Neural cell (in vitro differentiated cells): ENCODE measurements around the gene PAPSS2. TPM values are rescaled to one million over a fixed set of nuclear protein-coding genes. Genes with fewer than 3 reads are reported as not detected.

Source experiments
- H2AFZ ChIP-seq: fragments of 200-600, 300-800 bp; sonication (generic), shearing (Covaris generic); 2 replicates; pipeline ENCODE4 v1.6.0; 2014; ENCODE audit warnings: low read depth, mild to moderate bottlenecking, antibody characterized with exemption, low read length, moderate library complexity
- H3F3A ChIP-seq: fragments of 200-600 bp; shearing (Covaris generic); 2 replicates; pipeline ENCODE4 v1.6.1; 2016; ENCODE audit warnings: mild to moderate bottlenecking, moderate library complexity, mixed read lengths, antibody characterized with exemption, low read length; ENCODE audit not compliant: insufficient read depth, poor library complexity, severe bottlenecking
- H3K27ac ChIP-seq: fragments of 200-600, 300-800 bp; sonication (generic), shearing (Covaris generic); 2 replicates; pipeline ENCODE4 v1.5.1; 2014; ENCODE audit warnings: mild to moderate bottlenecking, low read length, moderate library complexity
- H3K27me3 ChIP-seq: fragments of 300-800, 200-600 bp; sonication (generic), shearing (Covaris generic); 2 replicates; pipeline ENCODE4 v1.6.0; 2014; ENCODE audit warnings: mild to moderate bottlenecking, low read depth, low read length, moderate library complexity; ENCODE audit not compliant: insufficient read depth
- H3K36me3 ChIP-seq: fragments of 300-800, 200-600 bp; sonication (generic), shearing (Covaris generic); 2 replicates; pipeline ENCODE4 v1.5.1; 2014; ENCODE audit warnings: mild to moderate bottlenecking, antibody characterized with exemption, low read length, moderate library complexity; ENCODE audit not compliant: insufficient read depth
- H3K4me2 ChIP-seq: fragments of 300-800, 200-600 bp; sonication (generic), shearing (Covaris generic); 2 replicates; pipeline ENCODE4 v1.6.0; 2014; ENCODE audit warnings: mild to moderate bottlenecking, low read length
- H3K4me3 ChIP-seq: fragments of 300-800, 200-600 bp; sonication (generic), shearing (Covaris generic); 2 replicates; pipeline ENCODE4 v1.5.1; 2014; ENCODE audit warnings: mild to moderate bottlenecking, low read length, moderate library complexity
- H3K79me2 ChIP-seq: fragments of 200-600 bp; shearing (Covaris generic); replicated peaks from 2 replicates; pipeline ENCODE4 v1.6.0; 2014; ENCODE audit warnings: mild to moderate bottlenecking, low read length, moderate library complexity; ENCODE audit not compliant: insufficient read depth
- H3K9ac ChIP-seq: fragments of 300-800, 200-600 bp; sonication (generic), shearing (Covaris generic); 2 replicates; pipeline ENCODE4 v1.6.1; 2016; ENCODE audit warnings: mild to moderate bottlenecking, low read length, mixed read lengths
- H3K9me2 ChIP-seq: fragments of 200-600 bp; shearing (Covaris generic); 2 replicates; pipeline ENCODE4 v1.6.1; 2016; ENCODE audit warnings: mild to moderate bottlenecking, low read length, mixed read lengths; ENCODE audit not compliant: insufficient read depth
- H3K9me3 ChIP-seq: fragments of 200-600, 300-800 bp; sonication (generic), shearing (Covaris generic); 2 replicates; pipeline ENCODE4 v1.6.1; 2016; ENCODE audit warnings: mild to moderate bottlenecking, mixed run types, low read length, moderate library complexity, mixed read lengths
- H4K20me1 ChIP-seq: fragments of 200-600 bp; shearing (Covaris generic); 2 replicates; pipeline ENCODE4 v1.6.1; 2016; ENCODE audit warnings: mild to moderate bottlenecking, mixed run types; ENCODE audit not compliant: insufficient read depth
- EP300 ChIP-seq: fragments of 450-650 bp; conservative IDR thresholded peaks from 2 replicates; pipeline ENCODE4 v1.6.1; 2014; ENCODE audit warnings: antibody characterized with exemption, mild to moderate bottlenecking, moderate library complexity; ENCODE audit not compliant: poor library complexity, severe bottlenecking
- EZH2 ChIP-seq: fragments of 200-600, 300-800 bp; shearing (Covaris generic), sonication (generic); IDR thresholded peaks from 2 replicates; pipeline ENCODE4 v1.6.1; 2014; ENCODE audit warnings: antibody characterized with exemption, low read length, borderline replicate concordance, mild to moderate bottlenecking; ENCODE audit not compliant: insufficient read depth, poor library complexity, severe bottlenecking
- MXI1 ChIP-seq: fragments of 450-650 bp; conservative IDR thresholded peaks from 2 replicates; pipeline ENCODE4 v1.6.1; 2014; ENCODE audit warnings: antibody characterized with exemption, mild to moderate bottlenecking; ENCODE audit not compliant: poor library complexity, severe bottlenecking
- POLR2AphosphoS5 ChIP-seq: IDR thresholded peaks from 2 replicates; pipeline ENCODE4 v1.6.1; 2012
- RAD21 ChIP-seq: fragments of 450-650 bp; conservative IDR thresholded peaks from 2 replicates; pipeline ENCODE4 v1.6.1; 2014; ENCODE audit warnings: antibody characterized with exemption, mild to moderate bottlenecking, moderate library complexity
- SMC3 ChIP-seq: fragments of 450-650 bp; conservative IDR thresholded peaks from 2 replicates; pipeline ENCODE4 v1.6.1; 2014; ENCODE audit warnings: antibody characterized with exemption, mild to moderate bottlenecking, moderate library complexity; ENCODE audit not compliant: poor library complexity
- TAF1 ChIP-seq: IDR thresholded peaks from 2 replicates; pipeline ENCODE4 v1.6.1; 2012; ENCODE audit warnings: low read depth
- polyA plus RNA-seq: library from polyadenylated mRNA; depleted of rRNA; stranded (reverse); fragments of >200 nt; gene quantifications from 2 replicates; pipeline ENCODE4 v1.2.3, GENCODE V29; 2014
- TF ChIP-seq, protein P1 (sequence below): fragments of 450-650 bp; IDR thresholded peaks from 2 replicates; pipeline ENCODE4 v1.5.1; 2014; ENCODE audit warnings: antibody characterized with exemption, mild to moderate bottlenecking, moderate library complexity; ENCODE audit not compliant: poor library complexity, severe bottlenecking
- TF ChIP-seq, protein P2 (sequence below): IDR thresholded peaks from 2 replicates; pipeline ENCODE4 v1.6.1; 2012; ENCODE audit warnings: borderline replicate concordance

The PAPSS2 gene
- polyA plus RNA-seq, 1 donor from 2014 or later = 0.24 TPM

DNA sequence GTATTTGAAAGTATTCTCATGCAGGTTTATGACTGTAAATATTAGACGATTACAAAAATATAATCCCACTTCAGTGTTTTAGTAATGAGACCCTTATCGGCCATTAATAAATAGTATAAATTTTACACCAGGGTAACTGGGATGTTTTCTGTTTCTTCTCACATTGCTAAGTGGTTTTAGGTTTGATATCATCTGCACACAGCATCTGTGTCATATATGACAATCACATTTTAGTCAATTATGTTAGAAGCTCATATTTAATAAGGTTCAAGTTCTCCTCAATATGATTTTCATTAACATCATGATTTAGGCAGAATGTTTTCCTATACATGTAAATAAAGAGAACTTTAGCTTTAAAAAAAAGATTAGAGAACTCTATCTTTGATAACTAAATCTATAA is 91.6 kb downstream of the PAPSS2 start:
- Histone ChIP-seq H2AFZ (no peak overlapping the region), H3K9me3 (no peaks in the 10 kb centered on the region), H3K9me2 (no peaks in the 10 kb centered on the region), H3K9ac (no peak overlapping the region), H3K4me2 (no peak overlapping the region), H3K36me3 (no peaks in the 10 kb centered on the region), H3F3A (no peaks in the 10 kb centered on the region), H3K27me3 (no peaks in the 10 kb centered on the region), H3K79me2 (no peaks in the 10 kb centered on the region), H3K27ac (no peak overlapping the region), H3K4me3 (no peak overlapping the region), H4K20me1 (no peaks in the 10 kb centered on the region)
- no peak for TF ChIP-seq EP300
- no peak for TF ChIP-seq TAF1
- TF ChIP-seq, protein P1, sequence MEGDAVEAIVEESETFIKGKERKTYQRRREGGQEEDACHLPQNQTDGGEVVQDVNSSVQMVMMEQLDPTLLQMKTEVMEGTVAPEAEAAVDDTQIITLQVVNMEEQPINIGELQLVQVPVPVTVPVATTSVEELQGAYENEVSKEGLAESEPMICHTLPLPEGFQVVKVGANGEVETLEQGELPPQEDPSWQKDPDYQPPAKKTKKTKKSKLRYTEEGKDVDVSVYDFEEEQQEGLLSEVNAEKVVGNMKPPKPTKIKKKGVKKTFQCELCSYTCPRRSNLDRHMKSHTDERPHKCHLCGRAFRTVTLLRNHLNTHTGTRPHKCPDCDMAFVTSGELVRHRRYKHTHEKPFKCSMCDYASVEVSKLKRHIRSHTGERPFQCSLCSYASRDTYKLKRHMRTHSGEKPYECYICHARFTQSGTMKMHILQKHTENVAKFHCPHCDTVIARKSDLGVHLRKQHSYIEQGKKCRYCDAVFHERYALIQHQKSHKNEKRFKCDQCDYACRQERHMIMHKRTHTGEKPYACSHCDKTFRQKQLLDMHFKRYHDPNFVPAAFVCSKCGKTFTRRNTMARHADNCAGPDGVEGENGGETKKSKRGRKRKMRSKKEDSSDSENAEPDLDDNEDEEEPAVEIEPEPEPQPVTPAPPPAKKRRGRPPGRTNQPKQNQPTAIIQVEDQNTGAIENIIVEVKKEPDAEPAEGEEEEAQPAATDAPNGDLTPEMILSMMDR = no peak
- no peak for TF ChIP-seq EZH2

DNA sequence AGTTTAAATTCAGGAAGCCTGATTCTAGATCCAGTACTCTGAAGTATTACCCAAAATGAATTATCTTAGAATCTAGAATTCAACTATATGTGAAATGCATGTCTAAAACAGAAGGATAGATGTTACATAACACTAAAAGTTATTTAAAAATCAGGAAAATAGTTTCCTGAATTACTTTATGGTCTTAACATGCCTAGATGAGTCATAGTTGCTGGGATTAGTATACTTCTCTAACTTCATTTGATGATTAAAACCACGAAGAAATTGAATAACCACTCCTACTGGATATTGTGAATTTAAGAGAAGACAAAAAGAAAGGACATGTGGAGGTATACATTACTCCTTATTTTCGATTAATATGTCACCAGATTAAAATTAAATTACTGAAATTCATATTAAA is 92.9 kb downstream of the PAPSS2 start:
- Histone ChIP-seq H3K9ac (no peak overlapping the region), H3K79me2 (no peaks in the 10 kb centered on the region), H2AFZ (no peak overlapping the region), H3K27ac (no peak overlapping the region), H3K4me2 (no peak overlapping the region), H3K9me3 (no peaks in the 10 kb centered on the region), H3K4me3 (no peak overlapping the region), H4K20me1 (no peaks in the 10 kb centered on the region), H3F3A (no peaks in the 10 kb centered on the region), H3K27me3 (no peaks in the 10 kb centered on the region), H3K36me3 (no peaks in the 10 kb centered on the region), H3K9me2 (no peaks in the 10 kb centered on the region)
- TF ChIP-seq SMC3 (no peak), EP300 (no peak), POLR2AphosphoS5 (no peak), TAF1 (no peak), EZH2 (no peak), MXI1 (no peak), RAD21 (no peak)
- TF ChIP-seq, protein P1 = no peak
- TF ChIP-seq, protein P2, sequence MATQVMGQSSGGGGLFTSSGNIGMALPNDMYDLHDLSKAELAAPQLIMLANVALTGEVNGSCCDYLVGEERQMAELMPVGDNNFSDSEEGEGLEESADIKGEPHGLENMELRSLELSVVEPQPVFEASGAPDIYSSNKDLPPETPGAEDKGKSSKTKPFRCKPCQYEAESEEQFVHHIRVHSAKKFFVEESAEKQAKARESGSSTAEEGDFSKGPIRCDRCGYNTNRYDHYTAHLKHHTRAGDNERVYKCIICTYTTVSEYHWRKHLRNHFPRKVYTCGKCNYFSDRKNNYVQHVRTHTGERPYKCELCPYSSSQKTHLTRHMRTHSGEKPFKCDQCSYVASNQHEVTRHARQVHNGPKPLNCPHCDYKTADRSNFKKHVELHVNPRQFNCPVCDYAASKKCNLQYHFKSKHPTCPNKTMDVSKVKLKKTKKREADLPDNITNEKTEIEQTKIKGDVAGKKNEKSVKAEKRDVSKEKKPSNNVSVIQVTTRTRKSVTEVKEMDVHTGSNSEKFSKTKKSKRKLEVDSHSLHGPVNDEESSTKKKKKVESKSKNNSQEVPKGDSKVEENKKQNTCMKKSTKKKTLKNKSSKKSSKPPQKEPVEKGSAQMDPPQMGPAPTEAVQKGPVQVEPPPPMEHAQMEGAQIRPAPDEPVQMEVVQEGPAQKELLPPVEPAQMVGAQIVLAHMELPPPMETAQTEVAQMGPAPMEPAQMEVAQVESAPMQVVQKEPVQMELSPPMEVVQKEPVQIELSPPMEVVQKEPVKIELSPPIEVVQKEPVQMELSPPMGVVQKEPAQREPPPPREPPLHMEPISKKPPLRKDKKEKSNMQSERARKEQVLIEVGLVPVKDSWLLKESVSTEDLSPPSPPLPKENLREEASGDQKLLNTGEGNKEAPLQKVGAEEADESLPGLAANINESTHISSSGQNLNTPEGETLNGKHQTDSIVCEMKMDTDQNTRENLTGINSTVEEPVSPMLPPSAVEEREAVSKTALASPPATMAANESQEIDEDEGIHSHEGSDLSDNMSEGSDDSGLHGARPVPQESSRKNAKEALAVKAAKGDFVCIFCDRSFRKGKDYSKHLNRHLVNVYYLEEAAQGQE = no peak
